HG03442 (cell line): ENCODE measurements around the gene ROGDI.

Experiments
- ATAC-seq: cut with Tn5 transposase; IDR thresholded peaks from one replicate; pipeline ENCODE4 v1.9.1; 2021; ENCODE audit warnings: mild to moderate bottlenecking, moderate library complexity; ENCODE audit not compliant: unreplicated experiment

ROGDI gene

DNA sequence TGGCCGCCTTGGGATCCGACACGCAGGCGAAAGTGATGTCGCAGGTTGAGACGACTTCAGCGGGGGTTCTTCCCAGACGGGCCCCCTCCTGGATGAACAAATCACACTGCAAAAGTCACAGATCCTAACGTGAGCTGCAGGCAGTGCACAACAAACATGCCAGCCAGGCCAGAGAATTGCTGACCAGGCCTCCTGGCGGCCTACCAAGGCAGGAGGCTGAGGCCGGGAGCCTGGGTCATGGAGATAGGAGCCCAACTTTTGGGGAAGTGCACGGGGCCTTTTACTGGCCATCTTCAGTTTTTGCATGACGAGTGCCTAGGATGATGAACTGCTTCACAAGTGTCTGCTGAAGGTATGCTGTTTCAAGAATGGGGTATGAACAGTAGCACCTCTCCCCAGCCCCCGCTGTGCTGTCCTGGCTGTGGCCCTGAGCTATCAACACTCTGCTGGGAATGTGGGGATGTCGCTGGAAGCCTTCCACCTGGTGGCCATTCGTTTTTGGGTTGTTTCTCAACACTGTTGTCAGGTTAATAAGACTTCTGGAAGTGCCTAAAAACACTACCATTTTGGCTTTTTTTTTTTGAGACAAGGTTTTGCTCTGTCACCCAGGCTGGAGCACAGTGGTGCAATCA is 12.2 kb upstream of the ROGDI start:
- ATAC-seq = no peak

DNA sequence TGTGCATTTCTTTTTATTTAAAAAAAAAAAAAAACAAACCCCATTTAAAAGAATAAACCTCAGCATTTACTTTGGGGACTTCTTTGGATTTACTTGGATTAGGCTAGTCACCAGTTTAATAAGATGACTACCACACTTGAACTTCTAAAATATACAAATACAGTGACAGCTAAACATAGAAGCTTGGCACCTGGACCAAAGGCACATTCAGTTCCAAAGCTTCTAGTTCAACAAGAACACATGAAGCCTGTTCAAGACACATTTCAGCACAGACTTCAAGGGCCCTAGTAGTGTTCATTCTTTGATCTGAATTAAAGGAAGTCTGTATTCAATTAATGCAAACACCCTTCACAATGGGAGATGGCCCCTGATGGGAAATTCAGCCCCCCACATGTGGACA is 11.6 kb upstream of the ROGDI start:
- ATAC-seq = no peak

DNA sequence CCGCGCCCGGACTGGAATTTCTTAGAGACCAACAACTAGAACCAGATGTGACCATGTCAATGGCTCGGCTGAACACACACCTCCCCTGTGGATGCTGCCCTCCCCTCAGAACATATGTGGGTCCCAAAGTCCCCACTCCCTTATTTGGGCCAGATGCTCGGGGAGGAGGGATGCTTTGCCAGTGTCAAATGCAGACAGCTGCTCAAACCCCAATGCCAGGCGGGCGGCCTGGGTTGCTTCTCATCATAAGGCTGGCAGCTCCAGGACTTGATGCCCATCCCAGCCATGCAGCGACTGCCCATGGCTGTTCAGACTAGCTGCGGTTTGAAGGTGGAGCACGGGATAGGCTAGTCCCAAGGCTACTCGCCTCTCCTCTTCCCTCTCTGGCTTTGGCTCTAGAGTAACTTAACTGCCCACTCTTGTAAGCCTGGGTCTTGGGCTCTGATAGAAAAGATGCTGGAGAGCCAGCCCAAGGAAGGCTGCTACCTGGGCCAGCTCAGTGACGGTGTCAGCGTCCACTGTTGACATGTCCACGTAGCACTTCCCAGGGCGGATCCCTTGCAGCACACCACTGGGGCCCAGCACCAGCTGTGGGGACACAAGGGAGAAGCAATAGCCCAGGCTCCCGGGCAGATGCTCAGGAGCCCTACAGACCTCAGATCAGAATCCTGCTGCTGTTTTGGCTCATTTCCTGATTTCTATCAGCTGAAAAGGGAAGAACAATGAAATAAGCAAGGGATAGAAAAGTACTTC is 11.0 kb upstream of the ROGDI start:
- ATAC-seq = no peak

DNA sequence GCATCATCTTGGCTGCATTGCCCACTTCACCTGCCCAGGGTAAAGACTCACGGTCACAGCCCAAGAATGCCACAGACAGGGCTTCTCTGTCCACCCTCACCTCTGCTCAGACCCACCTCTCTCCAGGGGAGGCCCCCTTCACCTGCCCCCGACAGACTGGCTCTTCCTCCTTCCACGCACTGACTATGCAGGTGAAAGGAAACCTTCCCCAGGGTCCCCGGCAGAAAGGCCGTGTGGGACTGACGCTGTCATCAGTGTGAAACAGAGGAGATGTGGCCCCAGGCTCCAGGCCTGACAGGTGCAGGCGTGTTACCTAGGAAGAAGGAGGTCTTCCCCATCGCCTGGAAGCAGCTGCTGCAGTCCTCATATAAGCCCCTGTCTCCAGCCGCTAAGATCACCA is 9.3 kb upstream of the ROGDI start:
- ATAC-seq = no peak

DNA sequence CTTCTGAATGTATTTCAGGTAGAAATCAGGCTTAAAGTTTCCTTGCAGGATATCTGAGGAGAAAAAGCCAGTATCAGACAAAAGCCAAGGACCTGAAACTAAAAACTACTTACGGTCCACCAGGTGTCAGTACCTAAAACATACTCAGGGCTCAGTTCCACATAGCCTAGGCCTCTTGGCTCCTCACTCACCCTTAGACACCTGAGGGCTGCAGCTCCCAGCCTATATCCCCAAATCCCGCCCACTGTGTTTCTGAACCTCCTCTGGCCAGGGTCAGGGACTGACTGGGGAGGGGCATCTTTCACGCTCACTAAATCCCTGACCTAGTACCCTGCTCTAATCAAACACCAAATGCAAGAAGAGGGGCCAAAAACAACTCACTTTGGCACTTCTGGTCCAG is 8.8 kb upstream of the ROGDI start:
- ATAC-seq = no peak

DNA sequence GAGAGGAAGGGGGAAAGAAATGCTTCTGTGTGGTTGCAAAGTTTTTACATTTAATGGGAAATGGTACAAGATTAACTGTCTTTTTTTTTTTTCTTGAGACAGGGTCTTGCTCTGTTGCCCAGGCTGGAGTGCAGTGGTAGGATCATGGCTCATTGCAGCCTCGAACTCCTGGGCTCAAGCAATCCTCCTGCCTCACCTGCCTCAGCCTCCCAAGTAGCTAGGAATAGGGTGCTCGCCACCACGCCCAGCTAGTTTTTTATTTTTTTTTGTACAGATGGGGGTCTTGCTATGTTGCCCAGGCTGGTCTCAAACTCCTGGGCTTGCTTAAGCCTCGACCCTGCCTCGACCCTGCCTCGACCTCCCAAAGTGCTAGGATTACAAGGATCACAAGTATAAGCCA is 3.8 kb upstream of the ROGDI start:
- ATAC-seq = no peak

DNA sequence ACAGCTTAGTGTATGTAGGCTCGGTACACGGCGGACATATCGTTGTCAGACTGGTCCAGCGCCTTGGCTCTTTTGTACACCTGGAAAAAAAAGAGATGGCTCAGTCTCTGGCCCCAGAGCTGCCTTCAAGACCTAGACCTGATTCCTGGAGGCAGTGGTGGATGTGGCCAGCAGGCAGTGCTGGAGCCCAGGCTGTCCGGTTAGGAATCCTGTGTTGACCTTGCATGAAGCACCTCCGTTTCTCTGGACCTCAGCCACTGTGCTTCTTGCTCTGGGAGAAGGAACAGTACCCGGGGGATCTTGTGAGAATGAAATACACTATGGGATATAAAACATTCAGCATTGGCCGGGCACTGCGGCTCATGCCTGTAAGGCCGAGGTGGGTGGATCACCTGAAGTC is 2.8 kb upstream of the ROGDI start:
- ATAC-seq = no peak

DNA sequence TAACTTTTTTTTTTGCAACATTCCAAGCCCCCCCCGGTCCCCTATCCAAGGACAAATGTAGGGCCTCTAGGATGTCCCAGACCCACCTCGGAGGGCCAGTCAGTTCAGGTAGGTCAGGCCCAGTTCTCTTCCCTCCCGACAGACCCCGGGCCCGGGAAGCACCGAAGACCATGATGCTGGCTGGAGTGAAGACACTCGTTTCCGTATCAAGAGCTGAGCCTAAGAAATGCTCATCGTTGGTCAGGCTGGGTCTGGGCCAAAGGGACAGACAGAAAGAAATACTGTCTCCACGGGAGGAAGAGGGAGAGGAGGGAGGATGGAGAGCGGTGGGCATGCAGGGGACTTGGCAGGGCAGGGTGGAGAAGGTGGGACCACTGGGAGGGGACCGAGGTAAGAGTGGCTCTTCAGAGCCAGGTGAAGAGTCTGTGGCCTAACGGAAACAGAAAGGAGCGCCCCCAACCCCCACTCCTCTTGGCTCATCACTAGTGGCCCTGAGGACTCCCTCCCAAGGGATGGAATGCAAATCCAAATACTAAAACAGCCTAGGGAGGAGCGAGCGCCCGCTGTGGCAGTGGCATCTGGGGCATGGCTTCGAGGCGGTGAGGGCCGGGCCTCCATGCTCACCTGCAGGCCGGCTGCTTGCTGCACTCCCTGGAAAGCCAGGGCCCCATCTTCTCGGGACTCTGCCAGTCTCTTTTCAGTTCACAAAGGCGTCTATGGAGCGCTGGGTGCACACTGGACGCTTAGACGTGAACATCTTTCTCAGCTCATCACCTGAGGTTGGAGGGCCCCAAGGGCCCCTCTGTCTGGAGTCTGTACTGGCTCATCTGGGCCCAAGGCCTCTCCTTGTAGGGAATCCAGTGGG is 1.7 kb upstream of the ROGDI start:
- ATAC-seq = no peak

DNA sequence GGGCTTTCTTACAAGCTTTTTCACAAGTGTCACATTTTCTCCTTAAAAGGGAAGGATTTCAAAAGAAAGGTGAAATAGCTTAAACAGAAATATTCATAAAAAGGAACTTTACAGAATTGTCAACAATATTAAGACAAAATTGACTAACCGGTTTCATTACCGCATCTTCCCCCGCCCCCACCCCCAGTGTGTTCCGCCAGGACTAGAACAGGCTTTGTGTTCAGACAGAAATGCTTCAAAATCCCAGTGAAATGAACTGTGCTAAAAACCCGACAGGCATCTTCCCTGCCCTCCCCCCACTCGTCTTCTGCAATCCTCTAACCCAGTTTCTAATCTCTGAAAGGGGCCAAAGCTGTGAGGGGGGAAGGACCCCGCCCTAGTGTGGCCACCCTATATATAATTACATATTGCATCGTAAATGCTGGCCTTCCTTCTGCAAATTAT is 990 bp upstream of the ROGDI start:
- ATAC-seq = no peak

DNA sequence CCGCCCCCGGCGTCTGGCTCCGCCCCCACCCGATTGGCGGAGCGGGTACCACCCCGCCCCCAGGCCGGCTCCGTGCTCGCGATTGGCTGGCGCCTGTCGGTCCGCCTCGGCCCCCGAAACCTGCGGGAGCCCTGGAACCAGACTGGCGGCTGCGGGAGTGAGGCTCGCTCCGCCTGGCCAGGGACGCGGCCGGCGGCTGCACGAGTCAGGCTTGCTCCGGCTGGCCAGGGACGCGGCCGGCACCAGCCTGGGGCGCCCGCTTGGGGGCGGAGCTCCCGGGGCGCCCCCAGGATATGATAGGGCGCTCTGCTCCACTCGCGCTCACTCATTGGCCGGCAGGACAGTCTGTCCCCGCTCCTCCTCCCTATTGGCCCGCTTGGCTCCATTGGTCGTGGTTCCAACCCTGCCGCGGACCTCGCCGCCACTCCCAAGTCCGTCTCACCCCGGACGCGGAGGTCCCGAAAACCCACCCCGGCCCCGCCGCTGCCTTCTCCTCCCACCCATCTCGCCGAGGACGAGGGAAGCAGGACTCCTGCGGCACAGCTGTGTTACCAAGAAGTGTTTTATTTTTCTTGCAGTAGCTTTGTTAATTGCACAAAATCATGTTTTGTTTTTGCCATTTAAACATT is 340 bp upstream of the ROGDI start:
- ATAC-seq = peak; percentile 90

DNA sequence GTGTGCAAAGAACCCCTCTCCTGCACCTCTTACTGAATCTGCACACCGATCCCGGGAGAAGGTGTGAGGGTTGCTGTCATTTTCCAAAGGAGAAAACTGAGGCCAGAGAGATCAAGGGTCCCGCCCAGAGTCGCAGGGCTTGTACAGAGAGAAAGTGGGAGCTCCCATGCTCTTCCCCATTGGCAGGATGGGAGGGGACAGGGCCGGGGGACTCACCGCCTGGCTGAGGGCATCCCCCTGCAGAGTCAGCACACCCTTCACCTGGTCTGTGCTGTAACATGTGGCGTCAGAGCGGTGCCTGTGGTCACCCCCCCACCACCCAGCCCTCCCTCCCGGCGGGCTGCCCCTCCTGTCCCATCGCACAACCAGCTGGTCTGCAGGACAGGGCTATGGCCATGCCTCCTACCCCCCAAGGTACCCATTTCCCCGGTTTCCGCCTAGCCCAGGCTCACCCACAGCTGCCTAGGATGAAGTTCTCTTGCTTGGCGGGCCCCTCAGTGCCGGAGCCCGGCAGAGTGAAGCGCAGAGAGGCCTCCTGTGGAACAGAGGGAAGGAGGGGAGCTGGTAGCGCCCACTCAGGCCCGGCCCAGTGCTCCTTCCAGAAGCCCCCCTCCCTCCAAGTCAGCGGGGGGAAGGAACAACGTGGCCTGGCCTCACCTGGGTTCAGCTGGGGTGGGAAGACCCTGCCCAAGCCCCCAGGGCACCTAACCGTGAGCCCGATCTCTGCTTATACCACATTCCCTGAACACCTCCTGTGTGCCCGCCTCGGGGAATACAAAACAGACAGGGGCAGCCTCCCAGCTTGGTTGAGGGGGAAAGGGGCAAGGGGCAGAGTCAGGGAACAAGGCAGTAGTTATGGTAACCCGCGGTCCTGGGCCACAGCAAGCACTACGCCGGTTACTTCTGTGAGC is 1.1 kb downstream of the ROGDI start:
- ATAC-seq = no peak

DNA sequence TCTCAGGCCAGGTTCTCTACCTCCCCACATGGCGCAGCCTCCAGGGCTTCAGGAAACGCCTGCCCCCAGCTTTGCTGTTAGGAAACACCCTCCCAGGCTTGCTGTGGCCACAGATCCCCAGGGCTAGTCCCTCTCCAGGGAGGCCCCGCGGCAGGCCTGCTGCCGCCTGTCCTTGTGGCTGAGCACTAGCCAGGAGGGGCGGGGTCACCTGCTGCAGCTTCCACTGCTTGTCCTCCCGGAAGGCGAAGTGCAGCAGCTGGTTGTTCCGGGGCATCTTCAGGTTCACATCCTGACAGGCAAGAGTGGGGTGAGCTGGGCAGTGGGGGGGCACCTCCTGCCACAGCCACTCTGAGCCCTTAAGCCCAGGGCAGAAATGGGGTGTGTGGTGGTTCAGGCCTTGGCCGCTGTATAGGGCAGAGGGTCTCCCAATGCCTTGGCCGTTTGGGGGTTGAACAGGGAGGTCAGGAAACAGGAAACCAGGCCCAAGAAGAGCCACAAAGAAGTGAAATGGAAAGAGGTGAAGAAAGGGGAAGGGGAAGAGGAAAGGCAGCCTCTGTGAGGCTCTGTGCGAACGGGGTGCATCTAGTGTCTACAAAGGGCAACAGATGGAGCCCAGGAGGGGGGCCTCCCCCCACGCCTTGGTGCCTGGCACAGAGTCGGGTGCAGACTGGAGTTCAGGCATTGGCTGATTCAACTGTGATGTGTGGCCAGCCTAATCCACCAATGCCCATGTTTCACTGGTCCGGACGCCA is 2.0 kb downstream of the ROGDI start:
- no peak for ATAC-seq

DNA sequence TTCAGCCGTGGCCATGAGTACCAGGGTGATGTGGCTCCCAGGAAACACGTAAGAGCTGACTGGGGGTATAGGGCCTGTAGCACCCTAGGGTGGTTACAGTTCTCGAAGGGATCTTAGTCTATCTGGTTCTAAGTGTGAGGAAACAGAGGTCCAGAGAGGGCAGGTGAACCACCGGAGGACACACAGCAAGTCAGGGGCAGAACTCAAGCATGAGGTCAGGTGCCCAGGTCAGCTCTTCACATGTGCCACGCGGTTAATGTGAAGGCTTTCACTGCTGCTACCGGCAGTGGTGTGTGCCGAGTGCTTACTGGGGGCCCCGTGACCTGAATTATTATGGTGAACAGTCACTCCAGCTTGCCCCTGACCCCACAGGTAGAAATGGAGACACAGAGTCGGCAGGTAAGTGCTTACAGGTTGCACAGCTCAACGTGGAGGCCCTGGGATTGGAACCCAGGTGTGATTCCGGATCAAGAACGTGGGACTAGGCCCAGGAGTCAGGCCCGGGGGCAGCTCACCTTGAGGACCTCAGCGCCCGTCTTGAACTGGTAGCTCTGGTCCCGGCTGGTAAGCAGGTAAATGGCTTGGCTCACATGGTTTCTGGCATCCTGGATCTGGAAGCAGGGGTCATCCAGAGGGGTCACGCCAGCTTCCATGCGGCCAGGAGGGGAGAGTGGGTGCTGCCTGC is 3.1 kb downstream of the ROGDI start:
- ATAC-seq = no peak

DNA sequence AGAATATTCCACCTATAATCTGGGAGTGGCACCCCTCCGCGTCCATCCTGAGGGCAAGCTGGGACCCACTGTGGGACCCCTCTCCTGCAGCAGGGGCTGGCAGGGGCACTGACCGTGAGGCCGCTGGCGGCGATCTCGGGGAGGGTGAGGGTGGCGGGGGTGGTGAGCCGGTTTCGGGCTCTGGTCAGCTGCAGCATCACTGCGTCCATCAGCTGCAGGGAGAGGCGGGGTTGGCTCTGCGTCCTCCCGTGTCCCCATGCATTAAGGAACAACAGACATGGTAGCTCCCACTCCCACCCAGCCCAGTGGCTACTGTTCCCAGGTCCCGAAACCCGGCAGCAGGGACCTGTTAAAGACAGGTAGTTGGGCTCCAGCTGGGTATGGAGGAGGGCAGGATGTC is 4.0 kb downstream of the ROGDI start:
- ATAC-seq = no peak

DNA sequence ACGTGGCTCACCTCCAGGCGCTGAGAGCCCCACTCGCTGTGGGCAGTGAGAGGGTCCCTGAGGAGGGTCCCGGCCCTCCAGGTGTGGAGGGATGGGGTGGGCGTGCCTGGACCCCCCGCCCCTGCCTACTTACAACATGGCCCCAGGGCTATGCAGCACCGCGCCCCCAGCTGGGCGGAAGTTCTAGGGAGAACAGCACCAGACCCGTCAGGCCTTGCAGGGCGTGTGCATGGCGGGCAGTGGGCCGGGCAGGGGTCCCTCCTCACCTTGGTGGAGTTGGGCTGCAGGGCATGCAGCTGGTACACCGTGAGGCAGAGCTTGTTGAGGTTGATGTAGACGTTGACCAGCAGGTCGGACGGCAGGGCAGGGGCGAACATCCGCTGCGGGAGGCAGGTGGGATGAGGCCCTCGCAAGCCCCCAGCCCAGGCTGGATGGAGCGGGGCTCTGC is 4.6 kb downstream of the ROGDI start:
- no peak for ATAC-seq

DNA sequence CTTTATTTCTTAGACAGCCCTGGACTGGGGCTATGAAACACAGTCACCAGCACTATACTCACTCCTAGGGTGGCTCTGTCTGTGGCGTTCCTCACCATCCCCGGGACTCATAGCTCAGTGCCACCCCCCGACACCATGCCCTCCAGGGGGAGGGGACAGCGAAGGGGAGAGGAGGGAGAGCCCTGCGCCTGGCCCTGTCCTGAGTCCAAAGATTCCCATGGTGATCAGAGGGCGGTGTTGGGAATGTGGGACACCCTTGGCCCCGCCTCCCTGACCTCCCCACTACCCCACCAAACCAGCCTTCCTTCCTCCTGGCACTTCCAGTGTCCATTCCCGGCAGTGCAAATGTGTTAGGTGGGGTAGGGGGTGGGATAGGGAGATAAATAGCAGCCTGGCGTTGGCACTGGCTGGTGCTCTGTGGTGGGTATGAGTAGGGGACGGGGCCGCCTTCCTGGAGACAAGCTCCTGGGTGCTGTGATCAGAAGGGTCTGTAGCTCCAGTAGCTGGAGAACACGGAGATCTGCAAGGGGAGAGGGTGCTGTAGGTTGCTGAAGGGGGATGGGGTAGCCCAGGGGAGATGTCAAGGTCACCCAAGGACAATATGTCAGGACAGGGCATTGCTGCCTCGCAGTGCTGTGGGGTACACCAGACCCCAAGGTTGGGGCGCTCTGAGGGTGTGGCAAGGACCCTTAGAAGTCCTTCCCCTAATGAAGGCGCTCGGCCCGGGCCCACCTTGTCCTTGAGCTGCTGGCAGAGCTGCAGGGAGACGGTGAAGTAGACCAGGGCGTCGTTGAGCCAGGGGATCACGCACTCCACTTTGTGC is 5.2 kb downstream of the ROGDI start:
- ATAC-seq = no peak

DNA sequence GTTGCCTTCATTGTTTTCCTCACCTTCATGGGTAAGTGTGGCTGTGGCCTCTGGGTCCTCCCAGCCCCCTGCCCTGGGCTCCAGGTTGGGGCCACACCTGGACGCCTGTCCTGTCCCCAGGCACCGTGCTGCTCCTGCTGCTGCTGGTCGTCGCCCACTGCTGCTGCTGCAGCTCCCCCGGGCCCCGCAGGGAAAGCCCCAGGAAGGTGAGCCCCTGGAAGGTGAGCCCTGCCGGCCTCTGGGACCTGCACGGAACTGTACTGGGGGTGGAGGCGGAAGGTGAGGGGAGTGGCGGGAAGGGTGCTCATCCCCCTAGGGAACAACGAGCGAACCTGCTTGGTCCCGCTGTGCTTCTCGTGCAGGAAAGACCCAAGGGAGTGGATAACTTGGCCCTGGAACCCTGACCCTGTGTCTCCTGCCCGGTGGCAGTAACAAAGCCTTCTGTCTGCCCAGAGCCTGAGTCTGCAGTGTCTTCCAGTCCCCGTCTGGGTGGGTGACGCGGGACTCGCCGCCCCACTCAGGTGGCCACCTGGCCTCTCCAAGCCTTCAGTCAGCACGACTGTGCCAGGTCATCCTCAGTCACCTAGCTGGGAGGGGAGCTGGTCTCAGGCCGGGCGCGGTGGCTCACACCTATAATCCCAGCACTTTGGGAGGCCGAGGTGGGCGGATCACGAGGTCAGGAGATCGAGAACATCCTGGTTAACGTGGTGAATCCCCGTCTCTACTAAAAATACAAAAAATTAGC is 6.4 kb downstream of the ROGDI start:
- ATAC-seq = no peak
